H1 (cell line): ENCODE results near the gene CELF1. TPM values are rescaled to one million over a fixed set of nuclear protein-coding genes. Genes with fewer than 3 reads are reported as not detected.

Source experiments
- CTCF ChIA-PET: fragments of 300-600 bp; sonication (Branson Sonifier 250); formaldehyde crosslinking; loops from one replicate; lab custom pipeline; 2021; ENCODE audit not compliant: partially characterized antibody; lab: Charles Lee
- POLR2A ChIA-PET: fragments of 300-600 bp; sonication (Branson Sonifier 250); formaldehyde crosslinking; loops from one replicate; lab custom pipeline; 2021; ENCODE audit warnings: inconsistent platforms; ENCODE audit not compliant: partially characterized antibody; lab: Charles Lee
- DNase-seq, 2 experiments: peaks; one replicate each; pipeline versions ENCODE4 v3.0.0 to v3.0.0-alpha.2; 2010 to 2022; ENCODE audit warnings: low spot score in 2 of 2, low read depth in 1 of 2, mixed read lengths in 1 of 2
- FAIRE-seq: peaks from 2 replicates; lab custom pipeline; 2011; peaks lifted over from hg19 to GRCh38; lab: Jason Lieb, UNC
- H2AFZ ChIP-seq: 2 replicates; pipeline ENCODE4 v1.8.1; 2012; ENCODE audit warnings: low read length, inconsistent platforms
- H2AK5ac ChIP-seq: 2 replicates; pipeline ENCODE4 v1.6.1; 2013; ENCODE audit warnings: low read depth, low read length
- H2BK120ac ChIP-seq: replicated peaks from 2 replicates; pipeline ENCODE3; 2013; ENCODE audit warnings: low read depth, low read length, inconsistent platforms
- H2BK12ac ChIP-seq: 2 replicates; pipeline ENCODE4 v1.6.1; 2013; ENCODE audit warnings: low read depth, low read length
- H2BK15ac ChIP-seq: 2 replicates; pipeline ENCODE4 v1.6.1; 2013; ENCODE audit warnings: low read length
- H2BK20ac ChIP-seq: 2 replicates; pipeline ENCODE4 v1.6.1; 2013; ENCODE audit warnings: low read length
- H2BK5ac ChIP-seq: 2 replicates; pipeline ENCODE4 v1.6.1; 2013; ENCODE audit warnings: low read depth, low read length
- H3K14ac ChIP-seq: 2 replicates; pipeline ENCODE4 v1.6.1; 2013; ENCODE audit warnings: inconsistent platforms; ENCODE audit not compliant: insufficient read length
- H3K18ac ChIP-seq: 2 replicates; pipeline ENCODE4 v1.6.1; 2013; ENCODE audit warnings: low read length; ENCODE audit errors: extremely low read depth
- H3K23ac ChIP-seq: 2 replicates; pipeline ENCODE4 v1.6.1; 2013; ENCODE audit warnings: inconsistent platforms; ENCODE audit not compliant: insufficient read length
- H3K23me2 ChIP-seq: 2 replicates; pipeline ENCODE4 v1.6.1; 2013; ENCODE audit warnings: low read depth, low read length
- H3K27ac ChIP-seq: 2 replicates; pipeline ENCODE4 v1.6.1; 2011; ENCODE audit warnings: low read depth, low read length, inconsistent platforms
- H3K27me3 ChIP-seq, 4 experiments: replicated peaks in 1 of 4; 1 replicate in 1 of 4; 2 replicates in 3 of 4; pipeline versions ENCODE4 v1.6.1 to v1.8.1; 2011 to 2013; ENCODE audit warnings: low read length in 3 of 4, mild to moderate bottlenecking in 3 of 4, inconsistent platforms in 2 of 4, mixed read lengths in 2 of 4, moderate library complexity in 1 of 4; ENCODE audit not compliant: control insufficient read depth in 3 of 4, insufficient read depth in 3 of 4; ENCODE audit errors: extremely low read depth in 1 of 4
- H3K36me3 ChIP-seq, 4 experiments: 2 replicates each; pipeline versions ENCODE4 v1.6.1 to v1.8.1; 2011 to 2013; ENCODE audit warnings: mild to moderate bottlenecking in 4 of 4, low read length in 3 of 4, moderate library complexity in 2 of 4, control low read depth in 1 of 4, inconsistent platforms in 1 of 4; ENCODE audit not compliant: insufficient read depth in 4 of 4, control insufficient read depth in 2 of 4
- H3K4ac ChIP-seq: replicated peaks from 2 replicates; pipeline ENCODE3; 2013; ENCODE audit warnings: low read length, low read depth, mixed read lengths, inconsistent platforms; ENCODE audit not compliant: insufficient read length
- H3K4me1 ChIP-seq, 4 experiments: replicated peaks in 1 of 4; 1 replicate in 1 of 4; 2 replicates in 3 of 4; pipeline versions ENCODE4 v1.6.1 to v1.8.1; 2011 to 2013; ENCODE audit warnings: low read length in 3 of 4, inconsistent platforms in 2 of 4, mixed read lengths in 1 of 4; ENCODE audit not compliant: insufficient read depth in 4 of 4, control insufficient read depth in 3 of 4
- H3K4me2 ChIP-seq, 2 experiments: 2 replicates each; pipeline versions ENCODE4 v1.6.1 to v1.8.1; 2011 to 2013; ENCODE audit warnings: low read depth in 2 of 2, low read length in 2 of 2, control low read depth in 1 of 2, inconsistent platforms in 1 of 2, mild to moderate bottlenecking in 1 of 2; ENCODE audit not compliant: insufficient read depth in 1 of 2
- H3K4me3 ChIP-seq, 4 experiments: fragments of 200-600, 300-600 bp in 1 of 4; sonication (generic), shearing (Covaris generic), sonication (Bioruptor Twin) in 1 of 4; 2 replicates each; pipeline versions ENCODE4 v1.5.1 to v1.8.1; 2011 to 2016; ENCODE audit warnings: low read length in 4 of 4, low read depth in 3 of 4, control low read depth in 2 of 4, inconsistent platforms in 2 of 4, mild to moderate bottlenecking in 2 of 4, mixed read lengths in 1 of 4, moderate library complexity in 1 of 4; ENCODE audit not compliant: insufficient read depth in 2 of 4; ENCODE audit errors: extremely low read depth in 1 of 4
- H3K56ac ChIP-seq: replicated peaks from 2 replicates; pipeline ENCODE3; 2013; ENCODE audit warnings: low read depth, mild to moderate bottlenecking, mixed read lengths, low read length, inconsistent platforms; ENCODE audit not compliant: insufficient read length
- H3K79me1 ChIP-seq: 2 replicates; pipeline ENCODE4 v1.6.1; 2013; ENCODE audit warnings: low read depth, low read length, control low read depth
- H3K79me2 ChIP-seq, 2 experiments: 2 replicates each; pipeline versions ENCODE4 v1.6.1 to v1.8.1; 2012 to 2013; ENCODE audit warnings: low read length in 2 of 2, mild to moderate bottlenecking in 2 of 2, inconsistent platforms in 1 of 2; ENCODE audit not compliant: insufficient read depth in 2 of 2, control insufficient read depth in 1 of 2
- H3K9ac ChIP-seq, 4 experiments: replicated peaks in 1 of 4; 1 replicate in 1 of 4; 2 replicates in 3 of 4; pipeline versions ENCODE4 v1.6.1 to v1.8.1; 2011 to 2013; ENCODE audit warnings: low read depth in 3 of 4, low read length in 3 of 4, control low read depth in 2 of 4, mild to moderate bottlenecking in 2 of 4, moderate library complexity in 2 of 4, inconsistent platforms in 1 of 4; ENCODE audit errors: extremely low read depth in 1 of 4
- H3K9me3 ChIP-seq, 2 experiments: 2 replicates each; pipeline versions ENCODE4 v1.6.1 to v1.8.1; 2012 to 2013; ENCODE audit warnings: mild to moderate bottlenecking in 2 of 2, moderate library complexity in 2 of 2, control low read depth in 1 of 2, inconsistent platforms in 1 of 2, low read depth in 1 of 2, low read length in 1 of 2, mixed read lengths in 1 of 2; ENCODE audit not compliant: insufficient read depth in 2 of 2
- H4K20me1 ChIP-seq, 2 experiments: replicated peaks in 1 of 2; 2 replicates each; pipeline versions ENCODE3 to v1.8.1; 2011 to 2013; ENCODE audit warnings: inconsistent platforms in 2 of 2, low read length in 2 of 2, mild to moderate bottlenecking in 1 of 2; ENCODE audit not compliant: insufficient read depth in 2 of 2, control insufficient read depth in 1 of 2
- H4K5ac ChIP-seq: 2 replicates; pipeline ENCODE4 v1.6.1; 2013; ENCODE audit warnings: low read length, low read depth, mixed read lengths, inconsistent platforms; ENCODE audit not compliant: insufficient read length
- H4K8ac ChIP-seq: 2 replicates; pipeline ENCODE4 v1.8.0; 2013; ENCODE audit warnings: mild to moderate bottlenecking, moderate library complexity, low read length, inconsistent platforms; ENCODE audit not compliant: insufficient read depth; ENCODE audit errors: extremely low read depth
- H4K91ac ChIP-seq: replicated peaks from 2 replicates; pipeline ENCODE3; 2013; ENCODE audit warnings: low read length, mixed read lengths, inconsistent platforms; ENCODE audit not compliant: insufficient read length
- USF2 ChIP-seq: IDR thresholded peaks from 2 replicates; pipeline ENCODE4 v1.6.1; 2011; ENCODE audit warnings: low read length, improper control_type of control experiment
- WGBS, 2 experiments: shearing (Covaris generic) in 1 of 2; methylation state at CpG; one replicate each; pipeline versions ENCODE4 v1.1.6 to v1.1.7; 2013 to 2015; ENCODE audit warnings: low lambda C conversion rate in 2 of 2, mixed read lengths in 2 of 2, inconsistent platforms in 1 of 2, low coverage in 1 of 2, missing lambda C conversion rate in 1 of 2; ENCODE audit not compliant: insufficient replicate concordance in 2 of 2, insufficient coverage in 1 of 2, insufficient read length in 1 of 2; ENCODE audit errors: extremely low coverage in 1 of 2, missing lambda C conversion rate in 1 of 2; 5-methylcytosine and 5-hydroxymethylcytosine counted together
- polyA plus RNA-seq, 7 experiments: library from polyadenylated mRNA; depleted of rRNA in 3 of 7; stranded (reverse) in 5 of 7; unstranded in 2 of 7; fragments of >200 nt in 5 of 7; fragments of 200-250 nt in 2 of 7; gene quantifications; 1 replicate in 5 of 7; 2 replicates in 1 of 7; 4 replicates in 1 of 7; pipeline versions ENCODE4 v1.2.1 to v1.2.3, GENCODE V29; 2011 to 2013; ENCODE audit warnings: missing spikeins in 2 of 7, mixed read lengths in 2 of 7
- total RNA-seq: library from RNA; stranded (reverse); fragmentation: NEBNext Ultra II Directional; extraction: Animal tissue kit (Norgen Biotek cat#: 25700); gene quantifications from 2 replicates; pipeline ENCODE4 v1.2.1, GENCODE V29; 2021

CELF1 gene
- total and polyA plus RNA-seq, 2 of the 8 experiments (the other 6 are each of a cell fraction or from before 2014, with no cell fraction given): 131 to 197 TPM

GRCh38 chr11:47437218-47437745 is 115.7 kb downstream of the CELF1 start:
- Histone ChIP-seq H4K20me1 (no peaks in the 10 kb centered on the region), H2AFZ (no peak overlapping the region), H3K79me1 (no peaks in the 10 kb centered on the region), H3K9ac (no peak overlapping the region), H2BK120ac (no peak overlapping the region), H4K91ac (no peak overlapping the region), H3K79me2 (no peaks in the 10 kb centered on the region), H3K4me2 (no peak overlapping the region), H3K4ac (no peak overlapping the region), H2BK20ac (no peak overlapping the region), H3K18ac (no peak overlapping the region), H2BK15ac (no peak overlapping the region), H4K5ac (no peak overlapping the region), H3K27ac (no peak overlapping the region), H3K36me3 (no peaks in the 10 kb centered on the region), H3K14ac (no peak overlapping the region), H3K4me3 (no peak overlapping the region), H3K9me3 (no peaks in the 10 kb centered on the region), H3K56ac (no peak overlapping the region), H2BK12ac (no peak overlapping the region), H3K4me1 (no peaks in the 10 kb centered on the region), H2BK5ac (no peak overlapping the region), H3K27me3 (no peaks in the 10 kb centered on the region), H4K8ac (no peak overlapping the region), H2AK5ac (no peak overlapping the region), H3K23ac (no peak overlapping the region), H3K23me2 (no peaks in the 10 kb centered on the region)
- ChIA-PET POLR2A (interaction anchor here (0.5 to 2.5 kb wide), 5 partner anchors 11 to 262 kb away, joined by 3 to 11 read pairs (median 4); partner anchors contain the start of gene PSMC3), CTCF (interaction anchor here (1.5 to 2.4 kb wide), 3 partner anchors 8 to 30 kb away, joined by 4 to 5 read pairs (median 5); partner anchors contain the start of gene SLC39A13)
- 91% methylated on average over 10 of the region's 11 CpGs; no CpG with 5 or more reads in 1 of the 2 experiments for WGBS, 2 experiments
- DNase-seq (no peak), FAIRE-seq (no peak)
- no peak for TF ChIP-seq USF2
